ENCODE results near the gene ARHGEF26.

- TF ChIP-seq CTCF (IDR thresholded peaks at IDR 0.05) (no peak), POLR2A (IDR thresholded peaks at IDR 0.05) (no peak)
Measured at GRCh38 chr3:154247806-154248415, 126.7 kb downstream of the ARHGEF26 start.
